22Rv1 (cell line): ENCODE measurements around the gene MRPL50.

Source experiments
- H3K27ac ChIP-seq: fragments of 450-650 bp; 2 replicates; pipeline ENCODE4 v1.5.1; 2017
- CTCF ChIP-seq: fragments of 450-650 bp; IDR thresholded peaks from 2 replicates; pipeline ENCODE4 v1.5.1; 2017; ENCODE audit warnings: mild to moderate bottlenecking
- ZFX ChIP-seq: fragments of 450-650 bp; IDR thresholded peaks from 2 replicates; pipeline ENCODE4 v1.6.1; 2017; ENCODE audit warnings: antibody characterized with exemption, borderline replicate concordance

The MRPL50 gene

GRCh38 chr9:101367323-101367722 is 31.1 kb downstream of the MRPL50 start:
- no peak for TF ChIP-seq CTCF
- no peak overlapping the region for H3K27ac ChIP-seq

- peak overlapping the region; percentile 40 for H3K27ac ChIP-seq
- no peak for TF ChIP-seq ZFX
- no peak for TF ChIP-seq CTCF
Observed at GRCh38 chr9:101366038-101366756, 32.2 kb downstream of the MRPL50 start.

DNA sequence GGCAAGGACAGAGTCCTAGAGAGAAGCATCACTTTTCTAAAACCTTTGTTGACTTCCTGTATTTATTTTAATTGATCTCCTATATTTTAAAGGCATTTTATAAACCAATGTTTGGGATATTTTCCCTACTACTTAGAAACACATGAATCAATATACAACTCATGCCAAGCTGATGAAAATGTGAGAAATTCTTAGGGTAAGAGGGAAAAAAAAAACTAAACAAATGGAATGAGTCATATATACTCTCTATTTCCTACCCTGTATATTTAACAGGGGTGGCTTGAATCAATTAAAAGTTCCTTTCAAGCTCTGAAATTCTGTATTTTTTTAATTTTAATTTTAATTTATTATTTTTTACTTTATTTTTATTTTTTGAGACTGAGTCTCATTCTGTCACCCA is 33.2 kb downstream of the MRPL50 start:
- no peak overlapping the region for H3K27ac ChIP-seq
- TF ChIP-seq ZFX (no peak), CTCF (no peak)

GRCh38 chr9:101362450-101362849 is 36.0 kb downstream of the MRPL50 start:
- H3K27ac ChIP-seq = no peak overlapping the region
- TF ChIP-seq ZFX (no peak), CTCF (no peak)

DNA sequence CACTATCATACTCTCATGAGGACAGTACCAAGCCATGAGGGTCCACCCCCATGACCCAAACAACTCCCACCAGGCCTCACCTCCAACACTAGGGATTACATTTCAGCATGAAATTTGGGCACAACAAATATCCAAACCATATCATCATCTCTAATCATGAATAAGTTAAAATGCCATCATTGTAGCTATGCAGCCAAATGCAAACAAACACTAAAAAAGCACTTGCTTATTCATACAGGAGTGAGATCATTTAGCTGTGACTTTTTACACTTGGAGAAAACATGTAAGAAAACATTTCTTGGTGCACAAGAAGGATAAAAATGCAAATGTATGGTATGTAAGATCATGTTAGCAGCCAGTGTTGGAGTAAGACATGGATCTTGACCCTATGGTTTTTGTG is 37.8 kb downstream of the MRPL50 start:
- H3K27ac ChIP-seq = no peak overlapping the region
- TF ChIP-seq ZFX (no peak), CTCF (no peak)

- TF ChIP-seq ZFX (no peak), CTCF (no peak)
- no peak overlapping the region for H3K27ac ChIP-seq
Observed at GRCh38 chr9:101359679-101360078, 38.7 kb downstream of the MRPL50 start.

DNA sequence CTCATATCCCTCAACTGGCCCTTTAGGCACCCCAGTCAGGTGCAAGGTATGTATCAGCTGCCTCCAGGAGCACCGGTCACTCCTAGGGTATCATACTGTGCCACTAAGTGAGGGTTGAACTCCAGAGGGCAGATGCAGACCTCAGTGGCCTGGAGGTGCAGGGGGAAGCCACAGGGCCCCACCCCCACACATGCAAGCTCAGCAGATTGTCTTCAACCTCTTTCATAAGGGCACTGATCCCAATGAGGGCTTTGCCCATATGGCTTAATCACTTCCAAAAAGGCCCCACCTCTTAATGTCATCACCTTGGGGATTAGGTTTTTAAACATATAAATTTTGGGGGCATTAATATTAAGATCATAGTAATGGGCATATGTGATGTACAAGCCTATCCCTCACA is 41.8 kb downstream of the MRPL50 start:
- no peak overlapping the region for H3K27ac ChIP-seq
- TF ChIP-seq CTCF (no peak), ZFX (no peak)
